ENCODE data around the gene GRAMD1B.

GRAMD1B gene

DNA sequence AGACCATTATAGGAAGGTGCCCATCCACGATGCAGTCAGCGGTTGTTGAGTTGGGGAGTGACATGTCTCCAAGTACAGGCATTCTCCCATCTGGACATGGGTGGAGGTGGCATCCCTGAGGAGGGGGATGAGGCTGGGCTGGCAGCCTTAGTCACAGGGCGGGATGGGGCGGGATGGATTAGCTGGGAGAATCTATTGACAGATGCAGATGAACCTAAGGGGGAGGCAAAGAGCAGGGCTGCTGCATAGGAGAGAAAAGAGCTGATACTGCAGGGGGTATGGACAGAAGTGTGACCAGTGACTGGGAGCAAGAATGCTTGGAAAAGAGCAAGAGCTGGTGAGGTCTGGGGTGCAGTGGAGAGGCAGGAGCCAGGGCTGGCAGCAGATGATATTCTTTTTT, 181.6 kb downstream of the GRAMD1B start:
- Histone ChIP-seq H3K27me3 (ENCODE audit: control insufficient read depth, insufficient read depth, low read length) (no peaks in the 10 kb centered on the region), H3K36me3 (ENCODE audit: control insufficient read depth, insufficient read depth, low read length) (peaks cover 60% of the 10 kb centered on the region), H3K9ac (ENCODE audit: low read depth, low read length) (no peak overlapping the region), H3K4me3 (ENCODE audit: low read depth, low read length) (no peak overlapping the region), H3K9me3 (ENCODE audit: control insufficient read depth, insufficient read depth, low read length) (no peaks in the 10 kb centered on the region), H3K4me1 (ENCODE audit: control insufficient read depth, insufficient read depth, low read length) (no peaks in the 10 kb centered on the region), H3K27ac (ENCODE audit: low read depth, low read length) (no peak overlapping the region)

DNA sequence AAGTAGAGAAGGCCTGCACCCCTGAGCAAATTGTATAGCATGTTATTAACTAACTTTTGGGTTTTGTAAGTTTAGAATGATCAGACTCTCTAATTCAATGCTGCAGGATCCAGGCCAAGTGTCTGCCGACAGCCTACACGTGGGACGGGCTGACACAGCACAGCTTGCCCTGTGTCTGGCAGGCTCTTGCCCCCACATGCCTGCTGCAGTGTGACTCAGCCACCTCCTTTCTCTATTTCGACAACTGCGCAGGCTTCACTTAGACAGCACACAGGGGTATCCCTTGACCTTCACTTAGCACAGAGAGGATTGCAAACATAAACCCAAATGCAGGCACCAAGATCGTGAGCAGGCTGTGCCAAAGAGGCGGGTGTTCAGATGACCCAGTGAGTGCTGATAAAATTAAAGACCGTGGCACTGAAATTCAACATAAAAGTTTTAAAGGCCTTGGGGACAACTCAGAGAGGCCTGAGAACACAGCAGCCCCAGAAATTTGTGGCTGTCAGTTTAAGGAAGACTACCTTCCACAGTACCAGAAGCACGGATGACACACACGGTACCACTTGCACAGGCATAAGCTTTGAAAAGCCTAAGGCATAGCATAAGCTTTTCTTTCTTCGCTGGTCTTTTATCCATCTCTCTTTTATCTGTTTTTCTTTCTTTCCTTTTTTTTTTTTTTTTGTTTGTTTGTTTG, 186.6 kb downstream of the GRAMD1B start:
- H3K9me3 ChIP-seq (ENCODE audit: control insufficient read depth, insufficient read depth, low read length), result no peaks in the 10 kb centered on the region
- no peak overlapping the region for H3K9ac ChIP-seq (ENCODE audit: low read depth, low read length)
- H3K27me3 ChIP-seq (ENCODE audit: control insufficient read depth, insufficient read depth, low read length), result no peaks in the 10 kb centered on the region
- H3K4me1 ChIP-seq (ENCODE audit: control insufficient read depth, insufficient read depth, low read length), result no peaks in the 10 kb centered on the region
- H3K36me3 ChIP-seq (ENCODE audit: control insufficient read depth, insufficient read depth, low read length), result peaks cover 58% of the 10 kb centered on the region
- H3K4me3 ChIP-seq (ENCODE audit: low read depth, low read length), result no peak overlapping the region
- no peak overlapping the region for H3K27ac ChIP-seq (ENCODE audit: low read depth, low read length)

DNA sequence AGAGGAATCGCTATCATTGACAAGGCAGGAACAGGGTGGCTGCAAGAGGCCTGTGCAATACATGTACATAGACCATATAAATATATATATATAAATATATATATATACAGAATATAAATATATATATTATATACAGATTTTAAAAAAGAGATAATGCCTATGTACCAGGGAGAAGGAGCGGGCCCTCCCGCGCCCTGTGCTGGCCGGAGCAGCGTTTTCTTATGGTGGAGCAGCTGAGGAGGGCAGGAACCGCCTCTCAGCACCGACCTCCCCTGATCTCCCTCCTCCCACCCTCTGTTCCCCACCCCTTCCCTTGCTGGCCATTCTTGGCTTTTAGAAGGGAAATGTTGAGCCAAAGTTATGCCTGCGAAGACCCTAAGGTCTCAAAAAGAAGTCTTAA, 192.5 kb downstream of the GRAMD1B start:
- Histone ChIP-seq H3K36me3 (ENCODE audit: control insufficient read depth, insufficient read depth, low read length) (peaks cover 42% of the 10 kb centered on the region), H3K4me3 (ENCODE audit: low read depth, low read length) (no peak overlapping the region)

DNA sequence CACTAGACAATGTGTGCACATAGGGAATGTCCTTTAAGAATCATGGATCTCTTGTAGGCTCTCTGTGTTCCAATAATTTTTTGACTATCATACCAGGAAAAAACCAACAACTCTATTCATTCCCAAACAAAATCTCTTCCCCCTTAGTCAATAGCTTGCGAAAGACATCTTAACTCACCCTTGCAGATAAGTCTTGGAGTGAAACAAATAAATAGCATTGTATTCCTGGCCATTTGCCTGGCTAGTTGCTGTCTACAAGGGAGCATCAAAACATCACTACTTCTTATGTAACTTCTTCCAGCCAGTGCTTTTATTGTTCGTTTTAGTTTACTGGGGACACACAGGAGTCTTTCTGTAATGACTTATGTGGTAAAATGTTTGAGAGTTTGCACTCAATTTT, 194.9 kb downstream of the GRAMD1B start:
- no peaks in the 10 kb centered on the region for H3K4me1 ChIP-seq (ENCODE audit: control insufficient read depth, insufficient read depth, low read length)
- H3K9ac ChIP-seq (ENCODE audit: low read depth, low read length), result no peak overlapping the region
- no peak overlapping the region for H3K4me3 ChIP-seq (ENCODE audit: low read depth, low read length)
- peaks cover 21% of the 10 kb centered on the region for H3K36me3 ChIP-seq (ENCODE audit: control insufficient read depth, insufficient read depth, low read length)
- H3K9me3 ChIP-seq (ENCODE audit: control insufficient read depth, insufficient read depth, low read length), result no peaks in the 10 kb centered on the region
- no peaks in the 10 kb centered on the region for H3K27me3 ChIP-seq (ENCODE audit: control insufficient read depth, insufficient read depth, low read length)
- no peak overlapping the region for H3K27ac ChIP-seq (ENCODE audit: low read depth, low read length)

More for the DNA sequence above, 192.5 kb downstream of the GRAMD1B start:
- Histone ChIP-seq H3K9me3 (ENCODE audit: control insufficient read depth, insufficient read depth, low read length) (no peaks in the 10 kb centered on the region), H3K9ac (ENCODE audit: low read depth, low read length) (no peak overlapping the region), H3K27me3 (ENCODE audit: control insufficient read depth, insufficient read depth, low read length) (no peaks in the 10 kb centered on the region), H3K4me1 (ENCODE audit: control insufficient read depth, insufficient read depth, low read length) (no peaks in the 10 kb centered on the region), H3K27ac (ENCODE audit: low read depth, low read length) (no peak overlapping the region)

DNA sequence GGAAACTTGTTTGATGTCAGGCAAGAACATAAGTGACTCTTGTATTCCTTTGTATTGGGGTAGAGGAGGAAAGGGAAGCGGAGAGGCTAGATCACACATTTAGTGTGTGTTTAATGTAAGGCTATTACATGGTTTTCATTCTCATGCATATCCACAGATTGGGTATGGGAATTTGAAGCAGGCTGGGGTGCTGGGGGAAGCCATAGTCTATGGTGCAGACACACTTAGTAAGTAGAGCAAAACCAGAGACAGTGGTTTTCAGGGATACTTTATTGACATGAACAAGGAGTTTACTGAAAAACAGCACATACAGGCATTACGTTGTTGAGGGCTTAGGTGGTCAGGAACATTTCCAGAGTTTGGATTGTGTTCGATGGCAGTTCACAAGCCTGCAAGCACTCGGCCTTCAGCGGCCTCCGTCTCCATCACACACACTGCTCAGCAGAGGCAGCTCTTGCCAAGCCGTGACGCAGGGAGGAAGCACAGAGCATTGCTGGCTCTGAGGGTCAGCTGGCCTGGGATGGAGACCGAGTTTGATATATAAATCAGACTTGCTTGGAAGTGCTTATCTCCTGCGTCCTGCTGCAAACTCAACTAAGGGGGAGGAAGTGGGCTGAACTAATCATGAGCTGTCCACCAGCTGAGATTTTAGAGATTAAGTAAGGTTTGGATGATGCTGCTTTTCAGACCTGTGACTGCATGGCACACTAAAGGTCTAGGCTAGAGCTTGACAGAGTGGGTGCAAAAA, 199.0 kb downstream of the GRAMD1B start:
- Histone ChIP-seq H3K4me1 (ENCODE audit: control insufficient read depth, insufficient read depth, low read length) (no peaks in the 10 kb centered on the region), H3K27me3 (ENCODE audit: control insufficient read depth, insufficient read depth, low read length) (no peaks in the 10 kb centered on the region), H3K4me3 (ENCODE audit: low read depth, low read length) (no peak overlapping the region), H3K9me3 (ENCODE audit: control insufficient read depth, insufficient read depth, low read length) (no peaks in the 10 kb centered on the region), H3K9ac (ENCODE audit: low read depth, low read length) (no peak overlapping the region), H3K36me3 (ENCODE audit: control insufficient read depth, insufficient read depth, low read length) (peaks cover 8% of the 10 kb centered on the region), H3K27ac (ENCODE audit: low read depth, low read length) (no peak overlapping the region)

DNA sequence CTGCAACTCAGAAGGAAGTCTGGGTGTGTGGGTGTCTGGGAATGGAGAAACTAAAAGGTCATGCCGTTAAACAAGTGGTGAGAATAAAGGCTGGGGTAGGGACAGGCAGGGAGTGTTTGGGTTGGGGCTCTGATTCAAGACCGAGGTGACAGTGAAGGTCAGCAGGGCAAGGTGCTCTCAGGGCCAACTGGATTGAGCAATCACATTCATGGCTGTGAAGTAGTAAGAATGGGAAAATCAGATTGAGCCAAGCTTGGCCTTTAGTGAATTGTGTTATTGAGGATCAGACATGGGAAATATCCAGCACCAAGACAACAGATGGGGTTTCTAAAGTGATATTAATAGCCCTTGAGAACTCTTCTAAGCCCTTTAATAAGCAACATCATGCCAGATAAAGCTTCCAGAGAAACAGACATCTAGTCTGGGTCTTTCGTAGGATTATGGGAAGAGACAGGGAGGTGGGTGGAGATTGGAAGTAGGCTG, 200.1 kb downstream of the GRAMD1B start:
- H3K4me3 ChIP-seq (ENCODE audit: low read depth, low read length), result no peak overlapping the region
- H3K27ac ChIP-seq (ENCODE audit: low read depth, low read length), result no peak overlapping the region

DNA sequence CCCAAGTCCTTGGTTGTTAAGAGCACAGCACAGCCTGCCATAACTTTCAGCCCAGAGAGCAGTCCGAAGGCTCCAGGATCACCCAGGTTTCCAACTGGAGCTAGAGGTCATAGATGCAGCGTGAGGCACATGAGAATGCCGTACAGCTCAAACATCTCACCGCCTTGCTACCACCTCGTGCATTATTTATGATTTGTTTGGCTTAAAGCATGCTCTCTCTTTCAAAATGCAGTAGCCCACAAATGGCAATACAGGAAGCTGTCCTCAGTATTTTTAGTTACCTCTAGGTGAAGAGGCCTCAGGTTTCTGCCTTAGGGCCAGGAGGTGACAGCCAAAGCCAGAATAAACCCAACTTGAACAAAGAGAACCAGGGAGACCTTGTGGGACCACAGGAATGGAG, 210.0 kb downstream of the GRAMD1B start:
- Histone ChIP-seq H3K27me3 (ENCODE audit: control insufficient read depth, insufficient read depth, low read length) (no peaks in the 10 kb centered on the region), H3K27ac (ENCODE audit: low read depth, low read length) (no peak overlapping the region), H3K4me3 (ENCODE audit: low read depth, low read length) (no peak overlapping the region), H3K4me1 (ENCODE audit: control insufficient read depth, insufficient read depth, low read length) (peaks cover 8% of the 10 kb centered on the region), H3K9me3 (ENCODE audit: control insufficient read depth, insufficient read depth, low read length) (no peaks in the 10 kb centered on the region), H3K9ac (ENCODE audit: low read depth, low read length) (no peak overlapping the region), H3K36me3 (ENCODE audit: control insufficient read depth, insufficient read depth, low read length) (no peaks in the 10 kb centered on the region)

More for the DNA sequence above, 200.1 kb downstream of the GRAMD1B start:
- Histone ChIP-seq H3K9me3 (ENCODE audit: control insufficient read depth, insufficient read depth, low read length) (no peaks in the 10 kb centered on the region), H3K9ac (ENCODE audit: low read depth, low read length) (no peak overlapping the region), H3K36me3 (ENCODE audit: control insufficient read depth, insufficient read depth, low read length) (peaks cover 4% of the 10 kb centered on the region), H3K4me1 (ENCODE audit: control insufficient read depth, insufficient read depth, low read length) (no peaks in the 10 kb centered on the region), H3K27me3 (ENCODE audit: control insufficient read depth, insufficient read depth, low read length) (no peaks in the 10 kb centered on the region)

DNA sequence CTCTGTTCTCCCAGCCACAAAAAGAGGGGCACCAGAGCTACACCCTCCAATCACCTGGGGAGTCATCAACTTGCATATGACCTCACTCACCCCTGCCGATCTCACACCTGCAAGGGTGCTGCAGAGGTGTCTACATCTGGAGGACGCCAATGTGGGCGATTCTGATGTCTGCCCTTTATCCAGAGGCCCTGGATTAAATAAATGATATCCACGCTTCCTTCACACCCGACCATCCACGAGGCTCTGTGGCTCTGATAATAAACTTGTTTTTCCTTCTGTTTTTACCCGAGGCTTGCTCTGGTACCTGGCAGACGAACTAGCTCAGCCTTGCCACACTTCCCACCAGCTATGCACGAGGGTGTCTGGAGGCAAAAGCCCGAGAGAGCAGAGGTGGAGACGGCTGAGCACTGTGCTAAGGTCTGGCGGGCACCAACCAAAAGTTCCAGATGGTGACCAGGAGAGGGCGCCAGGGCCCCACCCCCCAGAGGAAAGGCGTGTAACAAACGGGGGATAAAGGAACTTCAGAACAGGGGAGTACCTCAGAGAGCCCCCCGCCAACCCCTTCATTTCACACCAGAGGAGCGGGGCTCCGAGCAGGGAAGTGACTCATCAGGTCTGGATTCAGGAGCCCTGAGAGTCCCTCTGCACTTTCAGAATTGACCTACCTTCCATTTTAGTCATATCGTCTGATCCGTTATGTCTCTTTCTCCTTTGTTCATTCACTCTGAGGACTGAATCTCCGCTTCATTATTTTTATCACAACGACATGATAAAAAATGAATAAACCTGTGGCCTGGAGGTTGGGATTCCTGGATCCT, 210.8 kb downstream of the GRAMD1B start:
- Histone ChIP-seq H3K9ac (ENCODE audit: low read depth, low read length) (no peak overlapping the region; the same call in 1 of the 2 replicates), H3K4me3 (ENCODE audit: low read depth, low read length) (no peak overlapping the region), H3K27ac (ENCODE audit: low read depth, low read length) (no peak overlapping the region), H3K36me3 (ENCODE audit: control insufficient read depth, insufficient read depth, low read length) (no peaks in the 10 kb centered on the region), H3K27me3 (ENCODE audit: control insufficient read depth, insufficient read depth, low read length) (no peaks in the 10 kb centered on the region), H3K9me3 (ENCODE audit: control insufficient read depth, insufficient read depth, low read length) (no peaks in the 10 kb centered on the region), H3K4me1 (ENCODE audit: control insufficient read depth, insufficient read depth, low read length) (peaks cover 8% of the 10 kb centered on the region)

DNA sequence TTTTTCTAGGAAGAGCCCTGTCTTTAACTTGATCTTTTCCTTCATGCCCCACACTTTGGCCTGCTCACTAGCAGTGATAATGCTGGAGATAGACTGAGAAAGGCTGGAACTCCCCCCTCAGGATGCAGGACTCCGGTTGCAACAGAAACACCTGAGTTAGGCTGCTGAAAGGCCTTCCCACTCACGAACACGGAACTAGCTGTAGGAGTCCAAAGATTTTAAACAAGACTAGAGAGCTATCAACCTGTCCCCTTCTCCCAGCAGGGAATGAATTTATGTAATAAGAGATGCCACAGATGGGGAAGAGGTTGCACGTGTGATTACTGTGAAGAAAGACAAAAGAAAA, 211.4 kb downstream of the GRAMD1B start:
- peaks cover 8% of the 10 kb centered on the region for H3K4me1 ChIP-seq (ENCODE audit: control insufficient read depth, insufficient read depth, low read length)
- H3K36me3 ChIP-seq (ENCODE audit: control insufficient read depth, insufficient read depth, low read length), result no peaks in the 10 kb centered on the region
- no peaks in the 10 kb centered on the region for H3K9me3 ChIP-seq (ENCODE audit: control insufficient read depth, insufficient read depth, low read length)
- H3K4me3 ChIP-seq (ENCODE audit: low read depth, low read length), result no peak overlapping the region
- H3K9ac ChIP-seq (ENCODE audit: low read depth, low read length), result no peak overlapping the region; the same call in 1 of the 2 replicates
- no peaks in the 10 kb centered on the region for H3K27me3 ChIP-seq (ENCODE audit: control insufficient read depth, insufficient read depth, low read length)
- no peak overlapping the region for H3K27ac ChIP-seq (ENCODE audit: low read depth, low read length)

DNA sequence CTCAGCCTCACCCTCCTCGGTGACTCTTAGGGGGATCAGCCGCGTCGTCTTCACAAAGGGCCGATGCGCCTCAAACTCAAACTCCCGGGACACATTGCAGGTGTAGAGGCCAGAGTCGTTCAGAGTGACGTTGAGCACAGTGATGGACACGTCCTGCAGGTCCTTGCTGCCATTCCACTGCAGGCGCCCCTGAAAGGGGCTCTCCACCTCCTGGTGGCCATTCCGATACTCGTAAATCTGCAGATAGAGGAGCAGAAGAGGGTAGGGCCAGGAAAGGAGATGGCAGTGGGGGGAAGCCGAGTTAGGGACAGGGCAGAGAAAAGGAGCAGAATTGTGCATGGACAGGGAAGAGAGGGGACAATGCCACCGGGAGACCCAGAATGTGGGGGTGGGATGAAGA, 212.4 kb downstream of the GRAMD1B start:
- no peaks in the 10 kb centered on the region for H3K9me3 ChIP-seq (ENCODE audit: control insufficient read depth, insufficient read depth, low read length)
- H3K27me3 ChIP-seq (ENCODE audit: control insufficient read depth, insufficient read depth, low read length), result no peaks in the 10 kb centered on the region
- no peaks in the 10 kb centered on the region for H3K36me3 ChIP-seq (ENCODE audit: control insufficient read depth, insufficient read depth, low read length)
- H3K4me1 ChIP-seq (ENCODE audit: control insufficient read depth, insufficient read depth, low read length), result peaks cover 8% of the 10 kb centered on the region
- no peak overlapping the region for H3K4me3 ChIP-seq (ENCODE audit: low read depth, low read length)
- no peak overlapping the region for H3K9ac ChIP-seq (ENCODE audit: low read depth, low read length)
- H3K27ac ChIP-seq (ENCODE audit: low read depth, low read length), result no peak overlapping the region

Measured in HUES48 (cell line).